Esophagus muscularis mucosa (tissue), 4 donors: Measurements from ENCODE around the gene HOXC5. TPM values are rescaled to one million over a fixed set of nuclear protein-coding genes. Genes with fewer than 3 reads are reported as not detected.

Source experiments
- DNase-seq: peaks from one replicate; pipeline ENCODE4 v3.0.0-alpha.2; 2017; ENCODE audit errors: extremely low spot score
- H3K27ac ChIP-seq, 4 donors: fragments of 200-600 bp; sonication (generic); replicated peaks in 1 of 4; 1 replicate in 3 of 4; 2 replicates in 1 of 4; pipeline ENCODE4 v1.5.1; 2016 to 2019; ENCODE audit warnings: mild to moderate bottlenecking in 1 of 4
- H3K27me3 ChIP-seq, 4 donors: fragments of 200-600 bp; sonication (generic); one replicate each; pipeline versions ENCODE4 v1.5.1 to v1.6.0; 2016 to 2019
- H3K36me3 ChIP-seq, 4 donors: fragments of 200-600 bp; sonication (generic); one replicate each; pipeline ENCODE4 v1.5.1; 2016 to 2019
- H3K4me1 ChIP-seq, 4 donors: fragments of 200-600 bp; sonication (generic); one replicate each; pipeline ENCODE4 v1.5.1; 2016 to 2019
- H3K4me3 ChIP-seq, 4 donors: fragments of 200-600 bp; sonication (generic); 1 replicate in 2 of 4; 2 replicates in 2 of 4; pipeline ENCODE4 v1.5.1; 2016 to 2019; ENCODE audit warnings: mild to moderate bottlenecking in 4 of 4, moderate library complexity in 1 of 4
- H3K9me3 ChIP-seq, 4 donors: fragments of 200-600 bp; sonication (generic); 1 replicate in 3 of 4; 2 replicates in 1 of 4; pipeline ENCODE4 v1.5.1; 2016 to 2019
- CTCF ChIP-seq, 3 experiments: fragments of 200-600 bp in 2 of 3; fragments of 450-650 bp in 1 of 3; sonication (generic) in 2 of 3; IDR thresholded peaks; one replicate each; pipeline ENCODE4 v1.5.1; 2017 to 2019; ENCODE audit warnings: antibody characterized with exemption in 3 of 3, mild to moderate bottlenecking in 2 of 3, moderate library complexity in 1 of 3
- EP300 ChIP-seq: sonication (generic); formaldehyde crosslinking; IDR thresholded peaks from one replicate; pipeline ENCODE4 v1.6.1; 2017; ENCODE audit warnings: antibody characterized with exemption
- POLR2A ChIP-seq: fragments of 450-650 bp; IDR thresholded peaks from one replicate; pipeline ENCODE4 v1.6.1; 2017; ENCODE audit warnings: antibody characterized with exemption, moderate library complexity, mild to moderate bottlenecking, low read depth
- POLR2AphosphoS5 ChIP-seq, 2 donors: sonication (generic); formaldehyde crosslinking; IDR thresholded peaks; one replicate each; pipeline ENCODE4 v1.6.1; 2017; ENCODE audit warnings: antibody characterized with exemption in 2 of 2
- WGBS: methylation state at CpG from one replicate; pipeline ENCODE4 v1.1.5; 2018; 5-methylcytosine and 5-hydroxymethylcytosine counted together
- intact Hi-C: fragments of 100-400 bp; cut with DNase I; formaldehyde crosslinking; loops from one replicate; pipeline ENCODE4 v1.15.1; 2023
- total RNA-seq, 4 donors: library from RNA; depleted of rRNA; stranded (reverse); fragments of >200 nt; gene quantifications; one replicate each; pipeline versions ENCODE4 v1.1.0 to v1.2.1, GENCODE V29; 2016

The HOXC5 gene
- total RNA-seq, 4 donors from 2014 or later: 0.83 to 2.0 TPM; not detected in 2

DNA sequence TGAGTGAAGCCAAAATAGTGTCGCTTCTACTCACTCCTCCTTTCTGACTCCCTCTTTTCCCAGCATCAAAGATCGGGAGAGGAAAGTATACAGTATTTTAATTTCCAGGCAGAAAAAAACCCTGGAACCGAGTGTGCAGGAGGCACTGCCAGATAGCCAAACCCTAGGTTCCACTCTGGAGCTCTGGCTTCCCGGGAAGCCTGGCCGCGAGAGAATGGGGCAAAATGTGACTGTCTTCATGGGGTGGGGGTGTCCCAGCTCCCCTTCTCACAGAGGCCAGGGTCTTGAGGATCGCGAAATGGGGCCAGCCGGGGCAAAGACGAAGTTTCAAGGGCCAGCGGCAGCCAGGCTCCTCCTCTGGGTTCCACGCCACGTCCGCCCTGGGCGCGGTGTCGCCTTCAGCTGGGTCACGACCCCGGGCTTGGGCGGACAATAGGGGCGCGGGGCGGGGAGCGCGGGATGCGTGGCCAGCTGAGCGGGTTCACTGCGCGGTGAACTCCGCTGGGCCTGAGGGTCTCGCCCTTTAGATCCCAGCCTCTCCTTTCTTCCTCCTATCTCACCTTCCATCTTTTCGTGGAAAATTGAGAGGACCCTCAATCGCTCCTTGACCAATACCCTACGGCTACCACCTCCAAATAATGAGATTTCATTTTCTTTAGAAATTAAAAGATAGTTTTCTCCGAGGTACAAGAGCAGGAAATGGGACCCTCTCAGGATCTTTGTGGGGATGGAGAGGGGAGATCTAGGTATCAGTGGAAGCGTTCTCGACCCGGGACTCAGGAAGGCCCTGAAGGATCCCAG lies 27.5 kb downstream of the HOXC5 start:
- peaks cover 0 to 18% (median 0%) of the 10 kb centered on the region in 4 donors for H3K27me3 ChIP-seq
- no peak overlapping the region for H3K27ac ChIP-seq
- 74% methylated on average over 28 of the region's 38 CpGs for WGBS
- TF ChIP-seq CTCF (IDR thresholded peaks at IDR 0.05) (no peak), EP300 (no peak), POLR2A (no peak)
- no peak overlapping the region for H3K4me3 ChIP-seq
- intact Hi-C loops: no loop called here
- H3K9me3 ChIP-seq: no peaks in the 10 kb centered on the region
- H3K4me1 ChIP-seq: peaks cover 0 to 14% (median 11%) of the 10 kb centered on the region in 4 donors
- no peak for DNase-seq
- H3K36me3 ChIP-seq: no peaks in the 10 kb centered on the region

DNA sequence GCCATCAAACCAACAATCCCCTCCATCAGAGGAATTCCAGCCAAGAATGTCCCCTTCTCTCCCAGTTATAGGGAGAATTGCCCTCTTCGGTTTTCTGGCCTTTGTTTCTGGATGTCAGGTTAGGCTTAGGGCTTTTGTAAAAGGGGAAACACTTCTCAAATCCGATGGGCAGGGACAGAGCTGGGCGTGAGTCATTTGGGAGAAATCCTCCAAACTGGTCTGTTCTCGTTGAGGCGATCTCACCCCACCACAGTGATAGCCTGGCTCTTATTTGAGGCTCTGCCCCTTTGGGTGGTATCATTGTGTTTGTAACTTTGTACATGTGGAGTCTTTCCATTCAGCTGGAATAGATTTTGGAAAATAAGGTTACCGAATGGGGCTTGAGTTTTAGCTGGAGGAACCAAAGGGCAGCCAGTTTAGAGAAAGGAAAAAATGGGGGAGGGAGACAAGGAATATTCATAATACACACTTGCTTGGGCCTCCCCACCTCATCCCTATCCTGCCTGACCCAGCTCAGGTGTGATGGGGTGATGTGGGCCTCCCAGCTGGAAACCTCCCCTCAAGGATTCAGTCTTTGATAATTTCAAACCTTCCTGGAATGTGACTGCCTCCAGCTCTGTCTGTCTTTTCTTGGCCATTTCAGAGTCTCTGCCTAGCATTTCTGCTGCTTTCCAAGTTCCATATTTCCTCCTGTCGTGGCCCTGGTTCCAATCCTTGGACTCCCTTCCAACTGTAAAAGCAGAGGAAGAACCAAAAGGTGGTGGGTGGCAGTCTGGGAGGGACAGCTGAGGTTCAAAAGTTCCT lies 28.3 kb downstream of the HOXC5 start:
- Histone ChIP-seq H3K27ac (no peak overlapping the region), H3K4me1 (peaks cover 0 to 6% (median 4%) of the 10 kb centered on the region in 4 donors), H3K4me3 (no peak overlapping the region), H3K27me3 (peaks cover 0 to 18% (median 0%) of the 10 kb centered on the region in 4 donors), H3K9me3 (no peaks in the 10 kb centered on the region), H3K36me3 (no peaks in the 10 kb centered on the region)
- intact Hi-C loops: no loop called here
- TF ChIP-seq POLR2A: no peak
- no peak for TF ChIP-seq POLR2AphosphoS5 (IDR thresholded peaks at IDR 0.05)
- no peak for TF ChIP-seq CTCF (IDR thresholded peaks at IDR 0.05)
- no peak for TF ChIP-seq EP300
- DNase-seq: no peak
- WGBS: 57% methylated on average over 7 of the region's 7 CpGs

DNA sequence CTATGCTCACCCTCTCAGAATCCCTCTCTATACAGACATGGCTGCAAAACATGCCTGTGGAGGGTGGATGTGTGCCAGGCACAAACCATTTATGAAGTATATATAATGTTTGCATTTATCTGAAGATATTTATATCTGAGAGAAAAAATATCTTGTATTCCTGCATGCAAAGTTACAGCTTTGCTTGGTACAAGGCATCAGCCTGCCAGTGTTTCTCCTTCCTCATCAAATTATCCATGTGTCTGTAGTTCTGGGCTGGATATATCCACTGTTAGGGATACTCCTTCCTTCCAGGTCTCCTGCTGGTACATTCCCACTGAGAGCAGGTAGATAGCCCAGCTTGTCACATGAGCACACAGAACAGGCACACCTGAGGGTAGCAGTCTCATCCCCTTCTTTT lies 32.8 kb downstream of the HOXC5 start:
- H3K27me3 ChIP-seq: peaks cover 0 to 9% (median 0%) of the 10 kb centered on the region in 4 donors
- DNase-seq: no peak
- H3K27ac ChIP-seq: no peak overlapping the region
- no peaks in the 10 kb centered on the region for H3K36me3 ChIP-seq
- intact Hi-C loops: no loop called here
- peaks cover 0 to 14% (median 14%) of the 10 kb centered on the region in 4 donors for H3K4me1 ChIP-seq
- H3K9me3 ChIP-seq: no peaks in the 10 kb centered on the region
- no peak overlapping the region for H3K4me3 ChIP-seq
- TF ChIP-seq EP300: no peak
- TF ChIP-seq POLR2AphosphoS5 (IDR thresholded peaks at IDR 0.05): no peak
- TF ChIP-seq POLR2A: no peak
- no peak for TF ChIP-seq CTCF (IDR thresholded peaks at IDR 0.05)

DNA sequence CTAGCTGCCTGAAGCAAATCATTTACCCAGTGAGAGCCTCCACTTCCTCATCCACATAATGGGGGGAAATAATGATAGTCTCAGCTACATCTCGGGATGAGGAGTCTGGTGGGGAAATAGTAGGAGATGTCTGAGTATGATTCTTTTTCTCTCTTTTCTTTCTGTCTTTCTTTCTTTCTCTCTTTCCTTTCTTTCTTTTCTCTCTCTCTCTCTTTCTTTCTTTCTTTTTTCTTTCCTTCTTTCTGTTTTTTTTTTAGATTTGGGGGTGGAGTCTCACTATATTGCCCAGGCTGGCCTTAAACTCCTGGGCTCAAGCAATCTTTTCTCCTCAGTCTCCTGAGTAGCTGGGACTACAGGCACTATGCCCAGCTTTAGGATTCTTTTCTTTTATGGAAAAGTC lies 33.6 kb downstream of the HOXC5 start:
- TF ChIP-seq POLR2AphosphoS5 (IDR thresholded peaks at IDR 0.05): no peak
- no peak for TF ChIP-seq EP300
- TF ChIP-seq CTCF (IDR thresholded peaks at IDR 0.05): no peak
- no peak for TF ChIP-seq POLR2A
- intact Hi-C loops: no loop called here
- Histone ChIP-seq H3K9me3 (no peaks in the 10 kb centered on the region), H3K27ac (no peak overlapping the region), H3K36me3 (no peaks in the 10 kb centered on the region), H3K4me1 (peaks cover 0 to 14% (median 14%) of the 10 kb centered on the region in 4 donors), H3K4me3 (no peak overlapping the region), H3K27me3 (peaks cover 0 to 1% (median 0%) of the 10 kb centered on the region in 4 donors)
- no peak for DNase-seq
- WGBS: 79% methylated on average over 1 of the region's 1 CpG
